ENCODE results near the gene CACNB4. TPM values are rescaled to one million over a fixed set of nuclear protein-coding genes. Genes with fewer than 3 reads are reported as not detected.
"Not testable (repeated sequence)": the region's sequence is repeated elsewhere in the genome, so short reads cannot be mapped to it uniquely, and the experiment has no call there.

The CACNB4 gene
- total RNA-seq, 1 donor from 2014 or later = 42.4 TPM

- DNase-seq (ENCODE audit: low spot score in 2 of 2); FAIRE-seq: not testable (repeated sequence)
These were observed 8.1 kb downstream of the CACNB4 start for GRCh38 chr2:152090726-152091125.

- FAIRE-seq = no peak
- no peak for DNase-seq (ENCODE audit: low spot score in 2 of 2)
These were observed 9.6 kb downstream of the CACNB4 start for GRCh38 chr2:152089238-152089637.

- DNase-seq (ENCODE audit: low spot score in 2 of 2) (no peak), FAIRE-seq (no peak)
These were observed 10.8 kb downstream of the CACNB4 start for GRCh38 chr2:152088006-152088405.

DNA sequence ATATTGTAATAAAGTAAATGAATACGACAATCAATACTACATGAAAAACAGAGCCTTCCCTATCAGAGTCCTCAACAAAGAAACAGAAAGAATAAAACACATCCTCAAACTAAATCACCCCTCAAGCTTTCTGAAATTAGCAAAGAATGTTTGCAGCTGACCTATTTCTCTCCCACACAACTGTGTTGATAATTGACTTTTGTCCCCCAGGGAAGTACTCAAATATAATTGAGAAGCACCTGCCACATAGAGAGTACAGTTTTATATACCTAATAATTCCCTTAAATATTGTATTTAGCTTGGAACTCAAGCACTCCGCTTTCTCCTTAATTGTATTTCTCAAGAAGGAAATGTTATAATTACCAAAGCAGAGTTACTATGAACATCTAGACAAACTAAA is 12.6 kb downstream of the CACNB4 start:
- FAIRE-seq (no peak), DNase-seq (ENCODE audit: low spot score in 2 of 2) (no peak)

- DNase-seq (ENCODE audit: low spot score in 2 of 2) (no peak), FAIRE-seq (no peak)
These were observed 14.8 kb downstream of the CACNB4 start for GRCh38 chr2:152084076-152084475.

DNA sequence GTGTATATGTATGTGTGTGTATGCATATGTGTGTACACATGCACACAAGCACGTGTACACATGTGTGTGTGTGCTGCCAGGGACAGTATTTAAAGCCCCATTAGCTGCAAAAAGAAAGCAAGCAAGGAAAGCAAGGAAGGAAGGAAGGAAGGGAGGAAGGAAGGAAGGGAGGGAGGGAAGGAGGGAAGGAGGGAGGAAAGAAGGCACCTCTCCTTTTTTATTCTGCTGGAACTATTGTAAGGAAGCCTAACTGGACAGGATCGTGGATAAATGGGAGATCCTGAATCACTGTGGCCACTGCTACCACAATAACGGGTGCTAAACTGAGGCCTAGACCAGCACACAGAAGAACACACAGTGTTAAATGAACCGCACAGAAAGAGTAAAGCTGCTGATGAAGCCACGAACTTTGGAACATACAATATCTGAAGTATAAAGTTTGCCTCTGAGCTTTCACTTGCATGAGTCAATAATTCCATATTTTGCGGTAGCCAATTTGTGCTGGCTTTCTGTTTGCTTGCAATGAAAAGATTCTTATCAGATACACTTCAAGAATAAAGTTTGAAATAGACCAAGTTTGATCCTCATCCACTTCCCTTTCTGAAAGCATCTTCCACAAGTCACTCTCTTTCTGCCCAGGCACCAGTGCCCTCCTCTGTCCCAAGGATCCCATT is 15.5 kb downstream of the CACNB4 start:
- DNase-seq (ENCODE audit: low spot score in 2 of 2) (no peak), FAIRE-seq (no peak)

- no peak for FAIRE-seq
- no peak for DNase-seq (ENCODE audit: low spot score in 2 of 2)
These were observed 20.2 kb downstream of the CACNB4 start for GRCh38 chr2:152078662-152079061.

DNA sequence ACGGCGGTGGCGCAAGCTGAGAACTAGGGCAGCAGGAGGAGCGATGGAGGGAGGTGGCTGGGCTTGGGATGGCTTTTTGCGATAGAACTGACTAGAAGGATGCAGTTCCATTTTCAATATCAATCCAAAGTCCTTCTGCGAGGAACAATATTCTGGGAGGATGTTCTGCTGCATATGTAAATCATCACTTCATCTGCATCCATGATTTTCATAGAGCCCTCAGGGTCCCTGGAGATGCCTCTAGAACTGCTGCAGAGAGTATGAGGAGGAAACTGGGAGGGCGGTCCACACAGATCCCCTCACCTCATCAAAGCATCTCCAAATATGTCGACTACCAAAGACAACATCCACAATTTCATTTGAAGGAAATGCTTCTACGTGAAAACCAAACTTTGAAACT is 20.8 kb downstream of the CACNB4 start:
- DNase-seq (ENCODE audit: low spot score in 2 of 2) (no peak), FAIRE-seq (no peak)

- FAIRE-seq (no peak), DNase-seq (ENCODE audit: low spot score in 2 of 2) (no peak)
These were observed 23.3 kb downstream of the CACNB4 start for GRCh38 chr2:152075461-152076050.

DNA sequence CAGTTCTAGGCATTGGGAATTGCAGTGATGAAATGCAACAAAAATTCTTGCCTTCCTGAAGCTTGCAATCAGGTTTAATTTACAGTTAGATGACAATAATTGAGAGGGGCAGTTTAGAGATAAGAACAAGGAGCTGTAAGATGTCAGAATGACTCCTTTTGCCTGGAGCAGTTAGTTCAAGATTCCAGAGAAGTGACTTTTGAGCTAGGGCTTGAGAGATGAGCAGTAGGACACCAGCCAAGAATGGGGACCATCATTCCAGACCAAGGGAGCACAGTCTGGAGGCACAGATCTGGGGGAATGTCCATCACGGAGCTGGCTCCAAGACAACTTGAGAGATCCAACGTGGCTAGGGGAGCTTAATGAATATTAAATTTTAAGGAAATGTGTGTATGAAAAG is 26.8 kb downstream of the CACNB4 start:
- FAIRE-seq (no peak), DNase-seq (ENCODE audit: low spot score in 2 of 2) (no peak)

DNA sequence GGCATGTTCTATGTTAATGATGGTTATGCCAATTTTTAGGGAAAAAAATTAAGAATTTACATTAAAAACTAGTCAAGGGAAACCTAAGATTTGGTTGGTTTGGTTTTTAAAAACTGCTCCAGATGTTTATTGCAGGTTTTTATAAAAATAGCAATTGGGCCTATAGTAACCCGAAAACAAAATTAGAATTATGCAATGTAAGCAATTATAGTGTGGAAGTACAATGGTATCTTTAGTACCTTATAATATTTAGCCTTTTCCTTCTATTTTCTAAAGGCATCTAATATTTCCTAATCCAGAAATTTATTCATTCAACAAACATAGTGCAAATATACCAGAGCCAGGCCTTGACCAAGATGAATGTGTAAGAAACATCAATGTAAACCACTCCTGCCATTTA is 27.3 kb downstream of the CACNB4 start:
- no peak for DNase-seq (ENCODE audit: low spot score in 2 of 2)
- no peak for FAIRE-seq

- DNase-seq (ENCODE audit: low spot score in 2 of 2) = no peak
These were observed 27.8 kb downstream of the CACNB4 start for GRCh38 chr2:152071092-152071491.

GRCh38 chr2:152068226-152068625 is 30.6 kb downstream of the CACNB4 start:
- DNase-seq (ENCODE audit: low spot score in 2 of 2) (no peak), FAIRE-seq (no peak)

More at GRCh38 chr2:152071092-152071491, 27.8 kb downstream of the CACNB4 start:
- FAIRE-seq = no peak

GRCh38 chr2:152067823-152068222 is 31.0 kb downstream of the CACNB4 start:
- DNase-seq (ENCODE audit: low spot score in 2 of 2) = no peak
- no peak for FAIRE-seq

DNA sequence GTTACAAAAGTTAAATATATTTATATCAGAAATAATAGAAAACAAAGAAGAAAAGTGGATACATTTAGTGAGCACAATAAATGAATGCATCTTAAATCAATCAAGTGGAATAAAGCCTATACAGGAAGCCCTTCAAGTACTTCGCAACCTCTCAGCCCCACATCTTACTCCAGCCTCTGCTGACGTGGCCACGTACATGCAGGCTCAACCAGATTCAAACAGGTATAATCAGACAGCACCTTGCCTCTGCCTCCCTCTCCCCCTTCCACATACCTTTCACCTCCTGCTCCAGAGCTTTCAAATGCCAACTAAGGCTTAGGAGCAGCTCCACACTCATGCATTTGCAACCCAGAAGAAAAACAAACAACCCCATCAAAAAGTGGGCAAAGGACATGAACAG is 32.9 kb downstream of the CACNB4 start:
- DNase-seq (ENCODE audit: low spot score in 2 of 2) (no peak), FAIRE-seq (no peak)

DNA sequence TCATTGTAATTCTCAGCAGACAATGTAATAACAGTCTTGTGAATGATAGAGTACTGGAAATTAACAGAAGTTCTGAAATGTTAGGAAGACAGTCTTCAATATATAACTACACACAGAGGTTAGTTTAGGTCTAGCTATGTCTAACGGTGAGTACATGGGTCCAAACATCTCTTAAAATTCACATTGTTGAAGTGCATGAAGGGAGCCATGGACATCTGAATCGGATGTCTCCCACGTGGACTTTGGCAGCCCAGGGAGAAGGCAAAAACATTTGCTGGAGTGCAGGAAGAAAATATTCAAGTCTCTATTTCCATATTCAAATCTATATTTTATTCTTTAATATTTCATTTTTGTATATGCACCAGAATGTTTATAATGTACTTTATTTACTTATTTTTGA is 34.8 kb downstream of the CACNB4 start:
- DNase-seq (ENCODE audit: low spot score in 2 of 2) (no peak), FAIRE-seq (no peak)

DNA sequence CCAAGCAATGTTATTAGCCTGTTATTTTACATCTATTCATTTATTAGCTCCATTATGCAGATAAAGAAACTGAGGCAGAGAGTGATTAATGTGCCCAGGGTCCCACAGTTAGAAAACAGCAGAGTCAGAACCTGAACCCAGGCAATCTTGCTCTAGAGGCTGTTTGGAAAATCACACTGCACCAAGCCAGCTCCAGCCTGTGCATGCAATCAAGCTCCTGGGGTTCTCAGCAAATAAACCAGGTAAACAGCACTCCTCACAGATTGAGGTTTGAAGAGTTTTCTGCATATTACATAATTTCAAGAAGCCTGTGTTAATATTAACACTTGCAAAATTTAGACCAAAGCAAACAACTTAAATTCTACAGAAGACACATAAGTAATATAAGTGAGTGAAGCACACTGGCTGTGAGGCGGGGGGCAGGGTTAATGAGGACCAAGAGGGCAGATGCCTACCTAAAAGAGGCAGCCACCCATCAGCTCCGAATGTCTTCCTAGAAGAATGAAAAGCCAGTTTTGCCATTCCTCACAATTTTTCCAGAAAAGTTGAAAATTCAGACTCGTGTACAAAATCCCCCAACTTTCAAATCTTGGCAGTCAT is 35.4 kb downstream of the CACNB4 start:
- FAIRE-seq (no peak), DNase-seq (ENCODE audit: low spot score in 2 of 2) (no peak)

- peak in 1 of 2 donors; percentile 22 for DNase-seq (ENCODE audit: low spot score in 2 of 2)
- FAIRE-seq = no peak
These were observed 36.4 kb downstream of the CACNB4 start for GRCh38 chr2:152062125-152063091.

GRCh38 chr2:152061383-152061782 is 37.5 kb downstream of the CACNB4 start:
- FAIRE-seq (no peak), DNase-seq (ENCODE audit: low spot score in 2 of 2) (no peak)

DNA sequence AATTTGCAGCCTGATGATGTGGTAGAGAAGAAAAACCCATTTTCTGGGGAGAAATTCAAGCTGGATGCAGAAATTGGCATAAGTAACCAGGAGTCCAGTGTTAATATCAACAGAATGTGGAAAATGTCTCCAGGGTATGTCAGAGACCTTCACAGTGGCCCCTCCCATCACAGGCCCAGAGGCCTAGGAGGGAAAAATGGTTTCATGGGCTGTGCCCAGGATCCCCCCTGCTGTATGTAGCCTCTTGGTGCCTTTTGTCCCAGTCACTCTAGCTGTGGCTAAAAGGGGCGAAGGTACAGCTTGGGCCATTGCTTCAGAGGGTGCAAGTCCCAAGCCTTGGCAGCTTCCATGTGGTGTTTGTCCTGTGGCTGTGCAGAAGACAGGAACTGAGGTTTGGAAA is 40.2 kb downstream of the CACNB4 start:
- DNase-seq (ENCODE audit: low spot score in 2 of 2) (no peak), FAIRE-seq (no peak)

- DNase-seq (ENCODE audit: low spot score in 2 of 2) = no peak
- no peak for FAIRE-seq
These were observed 42.4 kb downstream of the CACNB4 start for GRCh38 chr2:152056418-152056817.

Data from frontal cortex (tissue), 4 donors.